Activated naive CD4-positive, alpha-beta T cell (primary cell): ENCODE data around the gene ADCK1.
"Not testable (repeated sequence)": the region's sequence is repeated elsewhere in the genome, so short reads cannot be mapped to it uniquely, and the experiment has no call there.

Experiments
- DNase-seq, 4 experiments: peaks; one replicate each; lab custom pipeline; 2025; lab: John Stamatoyannopoulos, UW

Gene ADCK1

GRCh38 chr14:77865455-77865854 is 65.5 kb downstream of the ADCK1 start:
- no peak for DNase-seq

- DNase-seq = no peak
Observed at GRCh38 chr14:77866932-77867331, 67.0 kb downstream of the ADCK1 start.

- DNase-seq = no peak
Observed at GRCh38 chr14:77867476-77867875, 67.6 kb downstream of the ADCK1 start.

- DNase-seq = no peak
Observed at GRCh38 chr14:77868552-77869285, 68.8 kb downstream of the ADCK1 start.

- no peak for DNase-seq
Observed at GRCh38 chr14:77869340-77869739, 69.4 kb downstream of the ADCK1 start.

GRCh38 chr14:77870646-77871045 is 70.7 kb downstream of the ADCK1 start:
- no peak for DNase-seq

- no peak for DNase-seq
Observed at GRCh38 chr14:77872152-77872551, 72.2 kb downstream of the ADCK1 start.

- DNase-seq = no peak
Observed at GRCh38 chr14:77872983-77873382, 73.1 kb downstream of the ADCK1 start.

- DNase-seq = no peak
Observed at GRCh38 chr14:77878783-77879182, 78.9 kb downstream of the ADCK1 start.

- DNase-seq = no peak
Observed at GRCh38 chr14:77880056-77880455, 80.1 kb downstream of the ADCK1 start.

GRCh38 chr14:77882098-77882497 is 82.2 kb downstream of the ADCK1 start:
- no peak for DNase-seq

- DNase-seq = no peak
Observed at GRCh38 chr14:77882636-77883035, 82.7 kb downstream of the ADCK1 start.

- no peak for DNase-seq
Observed at GRCh38 chr14:77883131-77883846, 83.4 kb downstream of the ADCK1 start.

- DNase-seq = no peak
Observed at GRCh38 chr14:77883847-77884238, 83.9 kb downstream of the ADCK1 start.

- DNase-seq = no peak
Observed at GRCh38 chr14:77885367-77885766, 85.5 kb downstream of the ADCK1 start.

- DNase-seq = no peak
Observed at GRCh38 chr14:77886010-77886409, 86.1 kb downstream of the ADCK1 start.

GRCh38 chr14:77888903-77889302 is 89.0 kb downstream of the ADCK1 start:
- not testable (repeated sequence) for DNase-seq

- DNase-seq = no peak
Observed at GRCh38 chr14:77889971-77890442, 90.1 kb downstream of the ADCK1 start.

- no peak for DNase-seq
Observed at GRCh38 chr14:77890873-77891272, 91.0 kb downstream of the ADCK1 start.

- no peak for DNase-seq
Observed at GRCh38 chr14:77892381-77892871, 92.5 kb downstream of the ADCK1 start.

GRCh38 chr14:77892890-77893484 is 93.1 kb downstream of the ADCK1 start:
- DNase-seq = no peak

GRCh38 chr14:77897374-77897773 is 97.5 kb downstream of the ADCK1 start:
- no peak for DNase-seq

- DNase-seq = no peak
Observed at GRCh38 chr14:77902811-77903210, 102.9 kb downstream of the ADCK1 start.
